ENCODE data around the gene TAB3. TPM values are rescaled to one million over a fixed set of nuclear protein-coding genes. Genes with fewer than 3 reads are reported as not detected.
A peak's percentile ranks its signal among the peaks of the same experiment; 100 is the strongest.

The TAB3 gene
- total RNA-seq, 1 donor from 2014 or later: 9.2 TPM

DNA sequence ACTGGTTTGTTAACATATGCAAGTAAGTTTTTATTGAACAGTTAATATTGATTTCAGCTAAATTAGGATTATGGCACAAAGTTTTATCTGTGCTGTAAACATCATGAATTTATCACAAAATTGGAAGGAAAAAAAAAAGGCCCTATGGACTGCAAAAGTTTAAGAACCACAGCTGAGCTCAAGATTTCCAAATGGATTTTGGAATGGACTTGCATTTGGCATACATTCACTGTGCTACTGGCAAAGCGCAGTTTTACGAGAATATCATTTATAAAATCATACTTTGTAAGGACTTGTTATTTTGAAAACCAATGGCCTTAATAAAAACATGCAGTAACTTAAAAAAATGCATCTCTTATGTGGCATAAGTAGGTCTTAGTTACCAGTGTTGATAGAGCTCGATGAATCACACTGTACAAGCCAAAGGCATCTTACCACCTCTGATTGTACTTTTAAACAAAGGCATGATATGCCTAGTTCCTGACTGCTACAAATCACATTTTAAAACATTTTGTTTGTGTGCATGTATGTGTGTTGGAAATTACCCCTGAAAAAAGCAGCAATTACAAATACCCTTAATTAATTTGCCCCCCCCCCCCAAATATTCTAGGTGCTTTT lies 58.6 kb downstream of the TAB3 start:
- Mint-ChIP-seq H3K4me3 (ENCODE audit: unreplicated experiment) (no peak overlapping the region), H3K27ac (ENCODE audit: unreplicated experiment) (no peak overlapping the region)

DNA sequence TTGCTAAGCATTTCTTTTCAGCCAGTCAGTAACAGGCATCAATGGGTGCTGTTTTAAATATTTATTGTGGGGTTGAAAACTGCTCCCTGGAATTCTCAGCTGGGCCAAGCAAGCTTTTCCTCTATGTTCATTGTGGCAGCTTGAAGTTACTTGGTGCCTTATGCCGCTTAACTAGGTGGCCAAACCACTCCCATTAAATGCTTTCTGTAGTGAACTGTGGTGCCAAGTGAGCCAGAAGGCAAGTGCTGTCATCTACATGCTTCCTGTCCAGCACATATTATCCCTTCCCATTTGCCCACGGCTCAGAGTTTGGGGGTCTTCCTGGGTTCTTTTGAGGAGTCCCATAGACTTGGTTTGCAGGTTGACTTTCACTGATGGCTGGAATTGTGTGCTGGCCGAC lies 64.8 kb downstream of the TAB3 start:
- H3K9me3 Mint-ChIP-seq (ENCODE audit: low read depth): no peaks in the 10 kb centered on the region
- no peak for DNase-seq (ENCODE audit: low spot score)
- H3K4me3 Mint-ChIP-seq (ENCODE audit: unreplicated experiment): no peak overlapping the region
- H3K27ac Mint-ChIP-seq (ENCODE audit: unreplicated experiment): no peak overlapping the region
- no peak for TF ChIP-seq CTCF (IDR thresholded peaks at IDR 0.05)
- H3K4me1 Mint-ChIP-seq (ENCODE audit: low read depth): no peaks in the 10 kb centered on the region
- H3K27me3 Mint-ChIP-seq (ENCODE audit: low read depth): peaks cover 5% of the 10 kb centered on the region
- no peaks in the 10 kb centered on the region for H3K36me3 Mint-ChIP-seq (ENCODE audit: low read depth)

More for the DNA sequence above, 58.6 kb downstream of the TAB3 start:
- peaks cover 3% of the 10 kb centered on the region for H3K36me3 Mint-ChIP-seq (ENCODE audit: low read depth)
- no peaks in the 10 kb centered on the region for H3K4me1 Mint-ChIP-seq (ENCODE audit: low read depth)
- H3K9me3 Mint-ChIP-seq (ENCODE audit: low read depth): no peaks in the 10 kb centered on the region
- H3K27me3 Mint-ChIP-seq (ENCODE audit: low read depth): no peaks in the 10 kb centered on the region
- no peak for DNase-seq (ENCODE audit: low spot score)
- TF ChIP-seq CTCF (IDR thresholded peaks at IDR 0.05): no peak

- Mint-ChIP-seq H3K36me3 (ENCODE audit: low read depth) (no peaks in the 10 kb centered on the region), H3K4me1 (ENCODE audit: low read depth) (no peaks in the 10 kb centered on the region), H3K27me3 (ENCODE audit: low read depth) (peaks cover 8% of the 10 kb centered on the region), H3K9me3 (ENCODE audit: low read depth) (no peaks in the 10 kb centered on the region), H3K4me3 (ENCODE audit: unreplicated experiment) (no peak overlapping the region), H3K27ac (ENCODE audit: unreplicated experiment) (no peak overlapping the region)
- no peak for TF ChIP-seq CTCF (IDR thresholded peaks at IDR 0.05)
- DNase-seq (ENCODE audit: low spot score): no peak
Observed at GRCh38 chrX:30822764-30823163, 66.3 kb downstream of the TAB3 start.

DNA sequence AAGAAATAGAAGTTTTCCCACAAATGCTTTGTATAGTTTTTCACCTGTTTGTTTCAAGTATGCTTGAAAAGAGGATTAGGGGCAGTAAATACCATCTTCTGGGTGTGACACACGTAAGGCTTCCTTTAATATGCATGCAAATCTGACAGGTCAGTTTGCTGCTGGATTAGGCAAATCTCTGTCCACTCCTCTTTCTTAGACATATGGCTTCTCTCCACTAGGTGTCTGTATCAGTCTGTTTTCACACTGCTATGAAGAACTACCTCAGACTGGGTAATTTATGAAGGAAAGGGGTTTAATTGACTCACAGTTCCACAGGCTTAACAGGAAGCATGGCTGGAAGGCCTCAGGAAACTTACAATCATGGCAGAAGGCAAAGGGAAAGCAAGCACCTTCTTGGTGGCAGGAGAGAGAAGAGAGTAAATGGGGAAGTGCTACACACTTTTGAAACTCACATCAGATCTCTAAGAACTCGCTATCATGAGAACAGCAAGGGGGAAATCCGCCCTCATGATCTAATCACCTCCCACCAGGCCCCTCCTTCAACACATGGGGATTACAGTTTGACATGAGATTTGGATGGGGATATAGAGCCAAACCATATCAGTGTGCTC lies 66.9 kb downstream of the TAB3 start:
- Mint-ChIP-seq H3K27ac (ENCODE audit: unreplicated experiment) (no peak overlapping the region), H3K36me3 (ENCODE audit: low read depth) (no peaks in the 10 kb centered on the region), H3K27me3 (ENCODE audit: low read depth) (peaks cover 8% of the 10 kb centered on the region), H3K4me3 (ENCODE audit: unreplicated experiment) (no peak overlapping the region), H3K9me3 (ENCODE audit: low read depth) (no peaks in the 10 kb centered on the region), H3K4me1 (ENCODE audit: low read depth) (no peaks in the 10 kb centered on the region)
- DNase-seq (ENCODE audit: low spot score): no peak
- TF ChIP-seq CTCF (IDR thresholded peaks at IDR 0.05): peak; percentile 29

DNA sequence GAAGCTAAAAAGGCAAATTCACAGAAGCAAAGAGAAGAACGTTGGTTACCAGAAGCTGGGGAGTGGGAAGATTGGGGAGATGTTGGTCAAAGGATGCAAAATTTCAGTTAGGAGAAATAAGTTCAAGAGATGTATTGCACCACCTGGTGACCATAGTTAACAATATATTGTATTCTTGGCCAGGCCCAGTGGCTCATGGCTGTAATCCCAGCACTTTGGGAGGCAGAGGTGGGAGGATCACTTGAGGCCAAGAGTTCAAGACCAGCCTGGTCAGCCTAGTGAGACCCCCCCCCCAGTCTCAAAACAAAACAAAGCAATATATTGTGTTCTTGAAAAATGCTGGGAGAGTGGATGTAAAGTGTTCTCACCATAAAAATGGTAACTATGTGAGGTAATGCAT lies 67.9 kb downstream of the TAB3 start:
- H3K4me3 Mint-ChIP-seq (ENCODE audit: unreplicated experiment): no peak overlapping the region
- H3K4me1 Mint-ChIP-seq (ENCODE audit: low read depth): no peaks in the 10 kb centered on the region
- no peaks in the 10 kb centered on the region for H3K36me3 Mint-ChIP-seq (ENCODE audit: low read depth)
- no peaks in the 10 kb centered on the region for H3K9me3 Mint-ChIP-seq (ENCODE audit: low read depth)
- DNase-seq (ENCODE audit: low spot score): no peak
- no peak for TF ChIP-seq CTCF (IDR thresholded peaks at IDR 0.05)
- no peak overlapping the region for H3K27ac Mint-ChIP-seq (ENCODE audit: unreplicated experiment)
- peaks cover 8% of the 10 kb centered on the region for H3K27me3 Mint-ChIP-seq (ENCODE audit: low read depth)
